ENCODE results near the gene PCDH18.

PCDH18 gene

DNA sequence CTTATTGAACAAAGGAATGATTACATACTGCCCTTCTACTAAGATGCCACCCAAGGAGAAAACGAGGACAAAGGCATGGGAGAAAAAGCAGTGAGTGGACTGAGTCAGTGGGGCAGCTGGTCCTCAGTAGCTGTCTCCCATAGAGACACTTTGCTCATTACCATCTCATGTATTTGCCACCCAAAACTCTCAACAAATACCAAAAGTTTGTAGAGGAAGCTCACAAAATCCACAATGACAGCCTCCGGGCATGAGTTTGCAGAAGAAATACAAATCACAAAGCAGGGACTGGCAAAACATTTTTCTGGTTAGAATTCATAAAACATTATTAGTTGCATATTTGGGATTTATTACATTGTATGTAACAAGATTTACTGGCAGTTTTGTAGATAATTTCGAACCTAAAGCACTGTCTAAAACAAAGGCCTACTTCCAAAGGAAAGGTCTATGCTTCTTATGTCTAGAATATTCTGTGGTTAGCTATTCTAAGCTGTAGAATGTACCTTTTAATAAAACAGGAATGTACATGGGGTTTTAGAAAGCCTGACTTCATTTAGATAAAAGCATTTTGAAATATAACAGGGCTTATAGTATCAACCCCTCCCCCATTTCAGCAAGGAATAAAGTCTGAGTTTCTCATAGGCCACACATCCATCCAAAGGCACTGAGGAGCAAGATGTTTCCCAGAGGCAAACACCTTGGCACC, 17.7 kb downstream of the PCDH18 start:
- H4K20me1 ChIP-seq (ENCODE audit: insufficient read depth, low read length), result no peaks in the 10 kb centered on the region
- no peak for ATAC-seq (ENCODE audit: insufficient read depth, low read depth)
- no peak for DNase-seq
- no peaks in the 10 kb centered on the region for H3K79me2 ChIP-seq (ENCODE audit: insufficient read depth, low read length)
- no peak overlapping the region for H3K9ac ChIP-seq (ENCODE audit: low read depth, low read length)
- H3K27ac ChIP-seq (ENCODE audit: low read length), result no peak overlapping the region
- H3K27me3 ChIP-seq (ENCODE audit: insufficient read depth, low read length, poor library complexity), result no peaks in the 10 kb centered on the region
- H3K4me3 ChIP-seq (ENCODE audit: low read depth in 1 of 2, low read length in 2 of 2), result no peak overlapping the region
- H3K4me1 ChIP-seq (ENCODE audit: insufficient read depth, low read length), result no peaks in the 10 kb centered on the region
- no peaks in the 10 kb centered on the region for H3K36me3 ChIP-seq (ENCODE audit: insufficient read depth, low read length)
- no peak overlapping the region; the same call in 1 of the 2 replicates for H2AFZ ChIP-seq (ENCODE audit: low read depth, low read length)
- TF ChIP-seq, protein P1, sequence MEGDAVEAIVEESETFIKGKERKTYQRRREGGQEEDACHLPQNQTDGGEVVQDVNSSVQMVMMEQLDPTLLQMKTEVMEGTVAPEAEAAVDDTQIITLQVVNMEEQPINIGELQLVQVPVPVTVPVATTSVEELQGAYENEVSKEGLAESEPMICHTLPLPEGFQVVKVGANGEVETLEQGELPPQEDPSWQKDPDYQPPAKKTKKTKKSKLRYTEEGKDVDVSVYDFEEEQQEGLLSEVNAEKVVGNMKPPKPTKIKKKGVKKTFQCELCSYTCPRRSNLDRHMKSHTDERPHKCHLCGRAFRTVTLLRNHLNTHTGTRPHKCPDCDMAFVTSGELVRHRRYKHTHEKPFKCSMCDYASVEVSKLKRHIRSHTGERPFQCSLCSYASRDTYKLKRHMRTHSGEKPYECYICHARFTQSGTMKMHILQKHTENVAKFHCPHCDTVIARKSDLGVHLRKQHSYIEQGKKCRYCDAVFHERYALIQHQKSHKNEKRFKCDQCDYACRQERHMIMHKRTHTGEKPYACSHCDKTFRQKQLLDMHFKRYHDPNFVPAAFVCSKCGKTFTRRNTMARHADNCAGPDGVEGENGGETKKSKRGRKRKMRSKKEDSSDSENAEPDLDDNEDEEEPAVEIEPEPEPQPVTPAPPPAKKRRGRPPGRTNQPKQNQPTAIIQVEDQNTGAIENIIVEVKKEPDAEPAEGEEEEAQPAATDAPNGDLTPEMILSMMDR (IDR thresholded peaks at IDR 0.05; ENCODE audit: borderline replicate concordance, extremely low read depth, low read length, poor library complexity, severe bottlenecking), result no peak
- no peak for TF ChIP-seq EZH2 (IDR thresholded peaks at IDR 0.05; ENCODE audit: borderline replicate concordance, low read depth, low read length, severe bottlenecking)
- no peaks in the 10 kb centered on the region for H3K9me3 ChIP-seq (ENCODE audit: insufficient read depth, low read length, severe bottlenecking)
- no peak overlapping the region for H3K4me2 ChIP-seq (ENCODE audit: insufficient read depth, low read length)

- H3K27me3 ChIP-seq (ENCODE audit: insufficient read depth, low read length, poor library complexity), result no peaks in the 10 kb centered on the region
- TF ChIP-seq, protein P1 (IDR thresholded peaks at IDR 0.05; ENCODE audit: borderline replicate concordance, extremely low read depth, low read length, poor library complexity, severe bottlenecking), result no peak
- no peak for TF ChIP-seq EZH2 (IDR thresholded peaks at IDR 0.05; ENCODE audit: borderline replicate concordance, low read depth, low read length, severe bottlenecking)
- H3K4me1 ChIP-seq (ENCODE audit: insufficient read depth, low read length), result no peaks in the 10 kb centered on the region
- H3K9me3 ChIP-seq (ENCODE audit: insufficient read depth, low read length, severe bottlenecking), result no peaks in the 10 kb centered on the region
- no peaks in the 10 kb centered on the region for H3K36me3 ChIP-seq (ENCODE audit: insufficient read depth, low read length)
- no peaks in the 10 kb centered on the region for H4K20me1 ChIP-seq (ENCODE audit: insufficient read depth, low read length)
- H3K4me2 ChIP-seq (ENCODE audit: insufficient read depth, low read length), result no peak overlapping the region
- H3K79me2 ChIP-seq (ENCODE audit: insufficient read depth, low read length), result no peaks in the 10 kb centered on the region
- H3K27ac ChIP-seq (ENCODE audit: low read length), result no peak overlapping the region
- DNase-seq (no peak), ATAC-seq (ENCODE audit: insufficient read depth, low read depth) (no peak)
- H3K9ac ChIP-seq (ENCODE audit: low read depth, low read length), result no peak overlapping the region
- no peak overlapping the region for H3K4me3 ChIP-seq (ENCODE audit: low read depth in 1 of 2, low read length in 2 of 2)
- no peak overlapping the region for H2AFZ ChIP-seq (ENCODE audit: low read depth, low read length)
These were observed 21.6 kb downstream of the PCDH18 start for GRCh38 chr4:137510557-137511265.

DNA sequence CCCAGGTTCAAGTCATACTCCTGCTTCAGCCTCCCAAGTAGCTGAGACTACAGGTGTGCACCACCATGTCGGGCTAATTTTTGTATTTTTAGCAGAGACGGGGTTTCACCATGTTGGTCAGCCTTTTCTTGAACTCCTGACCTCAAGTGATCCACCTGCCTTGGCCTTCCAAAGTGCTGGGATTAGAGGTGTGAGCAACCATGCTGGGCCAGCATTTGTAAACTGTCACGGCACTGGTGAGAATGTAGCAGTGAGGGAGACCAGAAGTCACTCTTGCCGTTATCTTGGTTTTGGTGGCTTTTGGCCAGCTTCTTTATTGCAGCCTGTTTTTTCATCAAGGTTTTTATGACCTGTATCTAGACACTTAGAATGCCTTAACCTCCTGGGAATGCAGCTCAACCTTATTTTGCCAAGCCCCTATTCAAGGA, 22.4 kb downstream of the PCDH18 start:
- Histone ChIP-seq H2AFZ (ENCODE audit: low read depth, low read length) (no peak overlapping the region), H3K27ac (ENCODE audit: low read length) (no peak overlapping the region), H3K4me2 (ENCODE audit: insufficient read depth, low read length) (no peak overlapping the region), H3K9me3 (ENCODE audit: insufficient read depth, low read length, severe bottlenecking) (no peaks in the 10 kb centered on the region), H3K79me2 (ENCODE audit: insufficient read depth, low read length) (no peaks in the 10 kb centered on the region), H3K4me1 (ENCODE audit: insufficient read depth, low read length) (no peaks in the 10 kb centered on the region), H3K36me3 (ENCODE audit: insufficient read depth, low read length) (no peaks in the 10 kb centered on the region), H3K9ac (ENCODE audit: low read depth, low read length) (no peak overlapping the region), H3K27me3 (ENCODE audit: insufficient read depth, low read length, poor library complexity) (no peaks in the 10 kb centered on the region), H4K20me1 (ENCODE audit: insufficient read depth, low read length) (no peaks in the 10 kb centered on the region), H3K4me3 (ENCODE audit: low read depth in 1 of 2, low read length in 2 of 2) (no peak overlapping the region)
- DNase-seq (no peak), ATAC-seq (ENCODE audit: insufficient read depth, low read depth) (no peak)
- TF ChIP-seq, protein P1 (IDR thresholded peaks at IDR 0.05; ENCODE audit: borderline replicate concordance, extremely low read depth, low read length, poor library complexity, severe bottlenecking), result no peak
- TF ChIP-seq EZH2 (IDR thresholded peaks at IDR 0.05; ENCODE audit: borderline replicate concordance, low read depth, low read length, severe bottlenecking), result no peak

Measured in DND-41 (cell line).